ENCODE results near the gene ANXA4. TPM values are rescaled to one million over a fixed set of nuclear protein-coding genes. Genes with fewer than 3 reads are reported as not detected.
"Not testable (repeated sequence)": the region's sequence is repeated elsewhere in the genome, so short reads cannot be mapped to it uniquely, and the experiment has no call there.

ANXA4 gene
- total RNA-seq, 2 experiments from 2014 or later: 24.8 to 30.7 TPM

GRCh38 chr2:69796174-69796573 lies 54.2 kb downstream of the ANXA4 start:
- Mint-ChIP-seq H3K27ac (no peak overlapping the region), H3K4me1 (peaks cover 8% of the 10 kb centered on the region), H3K4me3 (no peak overlapping the region), H3K9me3 (ENCODE audit: low read depth) (no peaks in the 10 kb centered on the region), H3K36me3 (ENCODE audit: low read depth) (no peaks in the 10 kb centered on the region), H3K27me3 (no peaks in the 10 kb centered on the region)
- ChIA-PET CTCF (interaction anchor here (1.0 to 1.1 kb wide), 3 partner anchors 23 to 73 kb away, joined by 4 to 7 read pairs (median 5); no protein-coding TSS in a partner anchor), POLR2A (no interaction called here)
- intact Hi-C loops (cut with DNase I, micrococcal nuclease): no loop called here
- DNase-seq (no peak), ATAC-seq (no peak)

- intact Hi-C loops (cut with DNase I, micrococcal nuclease): no loop called here
- no peak for DNase-seq
- Mint-ChIP-seq H3K9me3 (ENCODE audit: low read depth) (no peaks in the 10 kb centered on the region), H3K27ac (no peak overlapping the region), H3K27me3 (no peaks in the 10 kb centered on the region), H3K4me3 (no peak overlapping the region), H3K36me3 (ENCODE audit: low read depth) (no peaks in the 10 kb centered on the region), H3K4me1 (peaks cover 8% of the 10 kb centered on the region)
- ChIA-PET CTCF (interaction anchor here (1.0 to 1.1 kb wide), 2 partner anchors 72 to 74 kb away, joined by 5 to 7 read pairs; no protein-coding TSS in a partner anchor), POLR2A (no interaction called here)
- ATAC-seq: no peak
Measured at GRCh38 chr2:69797235-69797634, 55.3 kb downstream of the ANXA4 start.

GRCh38 chr2:69797836-69798289 lies 55.9 kb downstream of the ANXA4 start:
- DNase-seq (no peak), ATAC-seq (no peak)
- no peak overlapping the region for H3K4me3 Mint-ChIP-seq
- no peaks in the 10 kb centered on the region for H3K9me3 Mint-ChIP-seq (ENCODE audit: low read depth)
- POLR2A ChIA-PET: no interaction called here
- H3K4me1 Mint-ChIP-seq: peaks cover 8% of the 10 kb centered on the region
- CTCF ChIA-PET: no interaction called here
- H3K36me3 Mint-ChIP-seq (ENCODE audit: low read depth): no peaks in the 10 kb centered on the region
- no peak overlapping the region for H3K27ac Mint-ChIP-seq
- intact Hi-C loops (cut with DNase I, micrococcal nuclease): no loop called here
- H3K27me3 Mint-ChIP-seq: no peaks in the 10 kb centered on the region

DNA sequence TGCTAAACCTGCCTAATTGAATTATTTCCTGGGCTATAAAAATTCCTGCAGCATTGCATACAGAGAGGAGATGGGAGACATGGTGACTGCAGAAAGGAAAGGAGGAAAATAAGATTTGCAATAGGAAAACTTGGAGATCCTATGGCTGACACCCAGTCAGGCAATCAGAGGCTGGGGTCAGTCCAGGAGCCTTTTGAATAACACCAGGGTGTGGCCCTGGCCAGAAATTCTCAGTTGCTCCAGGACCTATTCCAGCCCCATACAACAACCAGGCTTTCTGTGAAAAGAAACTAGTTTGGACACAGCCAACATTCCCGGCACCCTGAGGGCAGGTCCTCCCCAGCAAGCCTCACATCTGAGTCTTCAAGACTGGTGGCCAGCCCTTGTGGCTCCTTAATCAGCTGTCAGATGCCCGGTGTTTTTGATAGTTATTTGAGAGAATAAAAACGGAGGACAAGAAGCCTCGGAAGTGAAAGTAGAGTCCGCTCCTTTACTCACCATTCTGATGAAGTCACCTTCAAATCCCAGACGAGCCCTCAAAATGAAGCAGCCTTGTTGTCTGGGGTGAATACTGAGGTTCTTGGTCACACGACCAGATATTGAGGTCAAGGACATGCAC lies 56.5 kb downstream of the ANXA4 start:
- CTCF ChIA-PET: interaction anchor here (0.6 to 8.6 kb wide), 6 partner anchors 8 to 74 kb away, joined by 3 to 58 read pairs (median 3); no protein-coding TSS in a partner anchor
- POLR2A ChIA-PET: no interaction called here
- ATAC-seq (no peak), DNase-seq (no peak)
- Mint-ChIP-seq H3K27ac (no peak overlapping the region), H3K4me3 (no peak overlapping the region), H3K27me3 (no peaks in the 10 kb centered on the region), H3K9me3 (ENCODE audit: low read depth) (no peaks in the 10 kb centered on the region), H3K4me1 (peaks cover 10% of the 10 kb centered on the region), H3K36me3 (ENCODE audit: low read depth) (no peaks in the 10 kb centered on the region)
- intact Hi-C loops (cut with DNase I, micrococcal nuclease): no loop called here

GRCh38 chr2:69798909-69799526 lies 57.1 kb downstream of the ANXA4 start:
- no peak for ATAC-seq
- H3K27me3 Mint-ChIP-seq: no peaks in the 10 kb centered on the region
- CTCF ChIA-PET: interaction anchor here (0.6 to 8.6 kb wide), 8 partner anchors 9 to 74 kb away, joined by 3 to 58 read pairs (median 4); no protein-coding TSS in a partner anchor
- H3K4me3 Mint-ChIP-seq: no peak overlapping the region
- H3K4me1 Mint-ChIP-seq: peaks cover 13% of the 10 kb centered on the region
- no peak for DNase-seq
- H3K36me3 Mint-ChIP-seq (ENCODE audit: low read depth): peaks cover 2% of the 10 kb centered on the region
- H3K9me3 Mint-ChIP-seq (ENCODE audit: low read depth): no peaks in the 10 kb centered on the region
- POLR2A ChIA-PET: no interaction called here
- no peak overlapping the region for H3K27ac Mint-ChIP-seq
- intact Hi-C loops (cut with DNase I, micrococcal nuclease): no loop called here

DNA sequence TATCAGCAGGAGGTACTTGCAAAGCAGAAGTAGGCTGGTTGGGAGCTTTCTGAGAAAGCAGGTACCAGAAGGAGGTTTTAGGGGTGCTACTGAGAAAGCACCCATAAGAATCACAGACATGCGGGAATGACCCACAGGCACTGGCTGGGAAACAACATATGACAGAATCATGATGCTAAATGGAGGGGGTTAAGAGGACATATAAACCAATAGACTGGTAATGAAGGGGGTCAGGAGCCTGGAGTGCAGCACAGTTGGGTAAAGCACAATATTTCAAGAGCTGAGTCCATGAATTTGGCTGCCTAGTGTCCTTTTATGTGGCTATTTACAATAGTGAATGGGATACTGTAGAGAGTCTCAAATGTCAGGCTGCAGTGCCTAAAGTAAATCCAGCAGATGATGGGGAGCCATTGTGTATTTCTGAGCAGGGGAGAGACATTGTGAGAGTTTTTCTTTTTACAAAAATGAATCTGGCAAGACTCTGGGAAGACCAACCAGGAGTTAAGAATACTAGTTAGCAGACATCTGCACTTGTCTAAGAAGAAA lies 59.9 kb downstream of the ANXA4 start:
- no peak for ATAC-seq
- ChIA-PET CTCF (interaction anchor here (0.6 to 8.6 kb wide), 4 partner anchors 10 to 371 kb away, joined by 3 to 58 read pairs (median 3); no protein-coding TSS in a partner anchor), POLR2A (interaction anchor here (0.6 kb wide), 1 partner anchor 496 kb away, joined by 3 read pairs; no protein-coding TSS in a partner anchor)
- Mint-ChIP-seq H3K4me1 (peaks cover 20% of the 10 kb centered on the region), H3K27ac (no peak overlapping the region), H3K27me3 (no peaks in the 10 kb centered on the region), H3K9me3 (ENCODE audit: low read depth) (no peaks in the 10 kb centered on the region), H3K36me3 (ENCODE audit: low read depth) (peaks cover 2% of the 10 kb centered on the region), H3K4me3 (no peak overlapping the region)
- intact Hi-C loops (cut with DNase I, micrococcal nuclease): no loop called here
- no peak for DNase-seq

DNA sequence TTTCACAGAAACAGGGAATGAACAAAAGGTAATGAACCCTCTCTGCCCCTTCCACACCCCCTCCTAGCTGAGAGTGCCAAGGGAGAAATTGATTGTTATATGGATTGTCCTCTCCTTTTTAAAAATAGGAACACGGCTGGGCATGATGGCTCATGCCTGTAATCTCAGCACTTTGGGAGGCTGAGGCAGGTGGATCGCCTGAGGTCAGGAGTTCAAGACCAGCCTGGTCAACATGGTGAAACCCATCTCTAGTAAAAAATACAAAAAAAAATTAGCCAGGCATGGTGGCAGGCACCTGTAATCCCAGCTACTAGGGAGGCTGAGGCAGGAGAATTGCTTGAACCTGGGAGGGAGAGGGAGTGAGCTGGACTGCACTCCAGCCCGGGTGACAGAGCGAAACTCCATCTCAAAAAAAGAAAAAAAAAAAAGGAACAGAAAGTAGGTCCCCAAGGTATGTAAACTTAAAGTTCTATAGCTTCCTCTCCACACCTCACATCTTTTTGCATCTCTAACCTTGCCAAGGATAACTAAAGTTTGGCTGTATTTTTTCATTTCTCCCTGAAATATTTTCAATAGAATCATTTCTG lies 60.9 kb downstream of the ANXA4 start:
- POLR2A ChIA-PET: interaction anchor here (0.6 kb wide), 1 partner anchor 60 kb away, joined by 3 read pairs; no protein-coding TSS in a partner anchor
- CTCF ChIA-PET: interaction anchor here (0.6 to 8.6 kb wide), 8 partner anchors 9 to 158 kb away, joined by 3 to 58 read pairs (median 3); no protein-coding TSS in a partner anchor
- intact Hi-C loops (cut with DNase I, micrococcal nuclease); H3K4me3 Mint-ChIP-seq; H3K27me3 Mint-ChIP-seq; H3K36me3 Mint-ChIP-seq (ENCODE audit: low read depth); H3K9me3 Mint-ChIP-seq (ENCODE audit: low read depth); H3K27ac Mint-ChIP-seq; ATAC-seq; DNase-seq: not testable (repeated sequence)
- H3K4me1 Mint-ChIP-seq: peaks cover 20% of the 10 kb centered on the region

DNA sequence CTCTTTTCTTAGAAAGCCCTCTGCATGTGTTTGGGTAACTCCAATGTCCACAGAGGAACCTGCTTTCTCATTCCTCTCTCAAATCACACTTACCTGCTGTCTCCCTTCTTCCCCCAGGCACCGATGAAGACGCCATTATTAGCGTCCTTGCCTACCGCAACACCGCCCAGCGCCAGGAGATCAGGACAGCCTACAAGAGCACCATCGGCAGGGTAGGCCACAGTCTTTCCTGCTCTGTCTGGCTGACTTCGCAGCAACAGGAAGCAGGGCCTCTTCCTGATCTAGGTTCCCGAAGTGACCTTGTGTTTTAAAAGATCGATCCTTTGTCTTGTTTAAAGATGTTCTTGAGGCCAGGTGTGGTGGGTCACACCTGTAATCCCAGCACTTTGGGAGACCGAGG lies 62.5 kb downstream of the ANXA4 start:
- Mint-ChIP-seq H3K4me1 (peaks cover 13% of the 10 kb centered on the region), H3K27me3 (no peaks in the 10 kb centered on the region), H3K9me3 (ENCODE audit: low read depth) (no peaks in the 10 kb centered on the region), H3K27ac (peak overlapping the region; percentile 47), H3K4me3 (no peak overlapping the region), H3K36me3 (ENCODE audit: low read depth) (peaks cover 2% of the 10 kb centered on the region)
- ATAC-seq (no peak), DNase-seq (no peak)
- intact Hi-C loops (cut with DNase I, micrococcal nuclease): no loop called here
- ChIA-PET CTCF (interaction anchor here (0.6 to 8.6 kb wide), 4 partner anchors 13 to 253 kb away, joined by 3 to 58 read pairs (median 7); no protein-coding TSS in a partner anchor), POLR2A (no interaction called here)

DNA sequence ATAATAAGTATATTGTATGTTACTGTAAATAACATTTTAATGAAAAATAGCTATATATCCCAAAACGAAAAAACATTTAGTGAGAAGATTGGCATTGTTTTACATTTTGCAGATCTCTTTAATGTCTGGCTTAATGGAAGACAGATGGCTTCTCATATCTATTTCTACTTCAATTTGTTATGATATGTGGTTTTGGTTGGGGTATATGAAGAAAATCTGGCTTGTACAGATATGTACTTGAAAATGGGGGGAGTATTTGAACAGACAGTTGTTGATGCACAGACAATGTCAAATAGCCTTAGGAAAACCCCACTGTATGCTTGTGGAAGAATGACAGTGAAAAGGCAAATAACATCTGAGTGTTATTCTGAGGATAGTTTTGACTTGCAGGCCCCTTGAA lies 64.0 kb downstream of the ANXA4 start:
- ChIA-PET CTCF (interaction anchor here (0.6 to 8.6 kb wide), 4 partner anchors 10 to 81 kb away, joined by 3 to 58 read pairs (median 7); no protein-coding TSS in a partner anchor), POLR2A (no interaction called here)
- no peak for DNase-seq
- Mint-ChIP-seq H3K36me3 (ENCODE audit: low read depth) (peaks cover 2% of the 10 kb centered on the region), H3K27ac (no peak overlapping the region), H3K27me3 (no peaks in the 10 kb centered on the region), H3K4me1 (peaks cover 13% of the 10 kb centered on the region), H3K9me3 (ENCODE audit: low read depth) (no peaks in the 10 kb centered on the region), H3K4me3 (no peak overlapping the region)
- intact Hi-C loops (cut with DNase I, micrococcal nuclease): no loop called here
- ATAC-seq: no peak

- no peaks in the 10 kb centered on the region for H3K27me3 Mint-ChIP-seq
- no peak overlapping the region for H3K27ac Mint-ChIP-seq
- ATAC-seq: no peak
- POLR2A ChIA-PET: no interaction called here
- H3K9me3 Mint-ChIP-seq (ENCODE audit: low read depth): no peaks in the 10 kb centered on the region
- H3K36me3 Mint-ChIP-seq (ENCODE audit: low read depth): peaks cover 2% of the 10 kb centered on the region
- no peak overlapping the region for H3K4me3 Mint-ChIP-seq
- intact Hi-C loops (cut with DNase I, micrococcal nuclease): no loop called here
- H3K4me1 Mint-ChIP-seq: peaks cover 13% of the 10 kb centered on the region
- no peak for DNase-seq
- CTCF ChIA-PET: interaction anchor here (2.2 to 14.7 kb wide), 2 partner anchors 11 to 82 kb away, joined by 9 to 395 read pairs; no protein-coding TSS in a partner anchor
Measured at GRCh38 chr2:69807821-69808540, 66.0 kb downstream of the ANXA4 start.

DNA sequence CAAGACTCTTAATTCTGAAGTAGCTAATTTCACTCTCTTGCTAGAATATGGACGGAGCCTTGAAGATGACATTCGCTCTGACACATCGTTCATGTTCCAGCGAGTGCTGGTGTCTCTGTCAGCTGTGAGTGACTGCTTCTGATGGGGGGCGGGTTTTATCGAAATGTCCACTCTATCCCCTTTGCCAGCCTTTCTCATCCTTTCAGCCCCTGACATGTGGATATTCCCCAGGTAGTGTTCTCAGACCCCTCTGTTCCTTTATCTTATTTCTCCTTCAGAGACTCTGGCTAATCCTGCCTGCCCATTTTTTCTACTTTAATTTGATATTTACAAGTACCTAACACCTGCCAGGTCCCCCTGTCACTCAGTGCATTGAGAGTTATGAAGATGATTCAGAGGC lies 68.6 kb downstream of the ANXA4 start:
- no peak for ATAC-seq
- Mint-ChIP-seq H3K9me3 (ENCODE audit: low read depth) (no peaks in the 10 kb centered on the region), H3K36me3 (ENCODE audit: low read depth) (no peaks in the 10 kb centered on the region), H3K27ac (no peak overlapping the region), H3K4me1 (no peaks in the 10 kb centered on the region), H3K27me3 (no peaks in the 10 kb centered on the region), H3K4me3 (no peak overlapping the region)
- POLR2A ChIA-PET: no interaction called here
- CTCF ChIA-PET: interaction anchor here (0.6 to 14.7 kb wide), 2 partner anchors 85 to 207 kb away, joined by 4 to 395 read pairs; no protein-coding TSS in a partner anchor
- DNase-seq: no peak
- intact Hi-C loops (cut with DNase I, micrococcal nuclease): no loop called here

Measured in activated CD4-positive, alpha-beta T cell treated with anti-CD3 and anti-CD28 coated beads for 36 hours (primary cell).